GM23248 (cell line): Measurements from ENCODE around the gene CLMP.

Experiments
- EZH2 ChIP-seq: fragments of 200-600 bp; sonication (generic); IDR thresholded peaks from 2 replicates; pipeline ENCODE4 v1.6.1; 2018; ENCODE audit warnings: antibody characterized with exemption, mild to moderate bottlenecking; ENCODE audit not compliant: insufficient read depth, poor library complexity, severe bottlenecking
- EZH2phosphoT487 ChIP-seq: fragments of 200-600 bp; sonication (generic); IDR thresholded peaks from 2 replicates; pipeline ENCODE4 v1.6.1; 2018; ENCODE audit warnings: antibody characterized with exemption, moderate library complexity, mild to moderate bottlenecking, low read depth; ENCODE audit not compliant: insufficient read depth

DNA sequence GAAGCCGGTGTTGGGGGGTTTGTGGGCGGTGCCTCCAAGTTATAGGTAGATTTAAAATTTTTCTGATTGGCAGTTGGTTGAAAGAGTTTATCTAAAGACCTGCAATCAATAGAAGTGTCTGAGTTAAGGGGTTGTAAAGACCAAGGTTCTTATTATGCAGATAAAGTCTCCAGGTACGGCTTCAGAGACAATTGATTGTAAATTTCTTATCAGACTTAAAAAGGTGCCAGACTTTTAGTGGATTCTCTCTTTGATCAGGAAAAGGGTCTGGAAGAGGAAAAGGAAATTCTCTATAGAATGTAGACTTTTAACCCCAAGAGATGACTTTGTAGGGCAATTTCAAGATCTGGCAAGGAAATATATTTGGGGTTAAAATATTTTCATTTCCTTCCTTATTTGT lies 25.2 kb downstream of the CLMP start:
- TF ChIP-seq EZH2phosphoT487 (no peak), EZH2 (no peak)
